Activated gamma-delta T cell (primary cell): ENCODE data around the gene SALL2.

Source experiments
- DNase-seq: peaks from one replicate; lab custom pipeline; 2025; lab: John Stamatoyannopoulos, UW

The SALL2 gene

GRCh38 chr14:21528381-21529348, 2.5 kb upstream of the SALL2 start:
- DNase-seq, result no peak

GRCh38 chr14:21527318-21527679, 1.2 kb upstream of the SALL2 start:
- no peak for DNase-seq

GRCh38 chr14:21526672-21527317, 649 bp upstream of the SALL2 start:
- no peak for DNase-seq

- DNase-seq, result no peak
Observed at GRCh38 chr14:21525571-21525961, 580 bp downstream of the SALL2 start.

- no peak for DNase-seq
Observed at GRCh38 chr14:21524575-21525490, 1.3 kb downstream of the SALL2 start.

GRCh38 chr14:21523203-21523602, 2.9 kb downstream of the SALL2 start:
- DNase-seq, result no peak

GRCh38 chr14:21521501-21521900, 4.6 kb downstream of the SALL2 start:
- DNase-seq, result no peak

- DNase-seq, result no peak
Observed at GRCh38 chr14:21520767-21521166, 5.4 kb downstream of the SALL2 start.

- no peak for DNase-seq
Observed at GRCh38 chr14:21518725-21519124, 7.4 kb downstream of the SALL2 start.

- no peak for DNase-seq
Observed at GRCh38 chr14:21514341-21514740, 11.8 kb downstream of the SALL2 start.

GRCh38 chr14:21510735-21511657, 15.2 kb downstream of the SALL2 start, which contains the start of gene METTL3:
Gene METTL3, minus strand, starts transcription at chr14:21511340. Its CDS starts 117 bp downstream, at chr14:21511223.
- peak; percentile 20 for DNase-seq

- no peak for DNase-seq
Observed at GRCh38 chr14:21509432-21510143, 16.6 kb downstream of the SALL2 start.

- DNase-seq, result no peak
Observed at GRCh38 chr14:21506557-21506956, 19.6 kb downstream of the SALL2 start.

GRCh38 chr14:21505012-21505553, 21.1 kb downstream of the SALL2 start:
- no peak for DNase-seq

GRCh38 chr14:21503376-21503775, 22.8 kb downstream of the SALL2 start:
- DNase-seq, result no peak

- no peak for DNase-seq
Observed at GRCh38 chr14:21501568-21501967, 24.6 kb downstream of the SALL2 start.

GRCh38 chr14:21498540-21499526, 27.3 kb downstream of the SALL2 start:
- no peak for DNase-seq

- no peak for DNase-seq
Observed at GRCh38 chr14:21496453-21496852, 29.7 kb downstream of the SALL2 start.
